Uterus (tissue), 2 donors: ENCODE data around the gene VPS36.

Experiments
- POLR2A ChIP-seq, 2 donors: fragments of 450-650 bp; IDR thresholded peaks; one replicate each; pipeline ENCODE4 v1.6.1; 2016; ENCODE audit warnings: antibody characterized with exemption in 2 of 2, mild to moderate bottlenecking in 1 of 2, moderate library complexity in 1 of 2
- TF ChIP-seq, protein P1 (sequence below), 4 experiments: fragments of 200-600 bp in 2 of 4; fragments of 450-650 bp in 2 of 4; sonication (generic) in 2 of 4; IDR thresholded peaks; one replicate each; pipeline ENCODE4 v1.5.1; 2016 to 2019; ENCODE audit warnings: antibody characterized with exemption in 4 of 4, mild to moderate bottlenecking in 2 of 4, moderate library complexity in 1 of 4

DNA sequence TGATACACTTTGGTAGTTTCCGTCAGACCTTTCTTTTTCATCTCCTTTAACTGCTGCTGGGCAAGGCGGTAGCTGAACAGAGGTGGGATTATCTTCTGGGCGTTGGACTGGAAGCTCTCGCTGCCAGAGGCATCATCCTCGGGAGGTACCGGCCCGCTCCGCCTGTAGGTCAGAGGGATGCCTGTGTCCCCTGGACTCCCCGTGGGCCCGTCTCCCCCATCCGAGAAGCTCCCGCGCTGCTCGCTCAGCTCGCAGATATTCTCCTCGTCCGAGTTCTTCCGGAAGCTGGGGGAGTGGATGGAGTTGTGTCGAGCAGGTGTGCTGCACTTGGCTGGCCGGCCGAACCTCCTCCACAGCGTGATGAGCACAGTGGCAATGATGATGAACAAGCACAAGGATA is 72.1 kb downstream of the VPS36 start:
- TF ChIP-seq, protein P1, sequence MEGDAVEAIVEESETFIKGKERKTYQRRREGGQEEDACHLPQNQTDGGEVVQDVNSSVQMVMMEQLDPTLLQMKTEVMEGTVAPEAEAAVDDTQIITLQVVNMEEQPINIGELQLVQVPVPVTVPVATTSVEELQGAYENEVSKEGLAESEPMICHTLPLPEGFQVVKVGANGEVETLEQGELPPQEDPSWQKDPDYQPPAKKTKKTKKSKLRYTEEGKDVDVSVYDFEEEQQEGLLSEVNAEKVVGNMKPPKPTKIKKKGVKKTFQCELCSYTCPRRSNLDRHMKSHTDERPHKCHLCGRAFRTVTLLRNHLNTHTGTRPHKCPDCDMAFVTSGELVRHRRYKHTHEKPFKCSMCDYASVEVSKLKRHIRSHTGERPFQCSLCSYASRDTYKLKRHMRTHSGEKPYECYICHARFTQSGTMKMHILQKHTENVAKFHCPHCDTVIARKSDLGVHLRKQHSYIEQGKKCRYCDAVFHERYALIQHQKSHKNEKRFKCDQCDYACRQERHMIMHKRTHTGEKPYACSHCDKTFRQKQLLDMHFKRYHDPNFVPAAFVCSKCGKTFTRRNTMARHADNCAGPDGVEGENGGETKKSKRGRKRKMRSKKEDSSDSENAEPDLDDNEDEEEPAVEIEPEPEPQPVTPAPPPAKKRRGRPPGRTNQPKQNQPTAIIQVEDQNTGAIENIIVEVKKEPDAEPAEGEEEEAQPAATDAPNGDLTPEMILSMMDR (IDR thresholded peaks at IDR 0.05): no peak
- TF ChIP-seq POLR2A (IDR thresholded peaks at IDR 0.05): no peak
